ENCODE results near the gene BHLHE40.

The BHLHE40 gene

DNA sequence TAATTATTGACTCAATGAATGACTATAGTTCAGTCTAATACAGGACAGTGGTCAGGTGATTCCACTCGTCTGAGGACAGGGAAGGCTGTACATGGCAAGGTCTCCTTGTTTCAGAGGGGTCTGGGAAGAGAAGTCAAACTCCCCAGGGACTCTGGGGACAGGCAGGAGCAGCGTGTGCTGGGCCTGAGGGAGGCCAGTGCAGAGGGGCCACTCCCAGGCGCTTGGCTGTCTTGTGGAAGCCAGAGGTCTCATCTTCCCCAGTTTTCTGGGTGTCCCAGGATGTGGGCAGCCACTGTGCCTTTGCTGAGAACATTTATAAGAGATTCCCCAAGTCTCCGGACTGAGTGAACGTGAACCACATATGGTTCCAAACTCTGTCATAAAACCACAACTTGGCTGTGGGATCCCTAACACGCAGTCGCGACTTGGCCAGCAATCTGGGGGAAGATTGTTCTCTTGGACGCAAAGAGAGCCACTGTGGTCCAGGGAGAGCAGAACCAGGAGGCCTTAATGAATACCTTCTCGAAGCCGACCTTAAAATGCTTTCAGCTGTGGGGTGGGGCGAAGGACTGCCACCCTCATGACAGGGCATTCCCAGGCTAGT is 30.4 kb downstream of the BHLHE40 start:
- DNase-seq (ENCODE audit: low spot score): no peak
- no peak overlapping the region for H3K27ac ChIP-seq
- TF ChIP-seq, protein P1, sequence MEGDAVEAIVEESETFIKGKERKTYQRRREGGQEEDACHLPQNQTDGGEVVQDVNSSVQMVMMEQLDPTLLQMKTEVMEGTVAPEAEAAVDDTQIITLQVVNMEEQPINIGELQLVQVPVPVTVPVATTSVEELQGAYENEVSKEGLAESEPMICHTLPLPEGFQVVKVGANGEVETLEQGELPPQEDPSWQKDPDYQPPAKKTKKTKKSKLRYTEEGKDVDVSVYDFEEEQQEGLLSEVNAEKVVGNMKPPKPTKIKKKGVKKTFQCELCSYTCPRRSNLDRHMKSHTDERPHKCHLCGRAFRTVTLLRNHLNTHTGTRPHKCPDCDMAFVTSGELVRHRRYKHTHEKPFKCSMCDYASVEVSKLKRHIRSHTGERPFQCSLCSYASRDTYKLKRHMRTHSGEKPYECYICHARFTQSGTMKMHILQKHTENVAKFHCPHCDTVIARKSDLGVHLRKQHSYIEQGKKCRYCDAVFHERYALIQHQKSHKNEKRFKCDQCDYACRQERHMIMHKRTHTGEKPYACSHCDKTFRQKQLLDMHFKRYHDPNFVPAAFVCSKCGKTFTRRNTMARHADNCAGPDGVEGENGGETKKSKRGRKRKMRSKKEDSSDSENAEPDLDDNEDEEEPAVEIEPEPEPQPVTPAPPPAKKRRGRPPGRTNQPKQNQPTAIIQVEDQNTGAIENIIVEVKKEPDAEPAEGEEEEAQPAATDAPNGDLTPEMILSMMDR (IDR thresholded peaks at IDR 0.05): no peak
- H3K4me3 ChIP-seq: no peak overlapping the region

DNA sequence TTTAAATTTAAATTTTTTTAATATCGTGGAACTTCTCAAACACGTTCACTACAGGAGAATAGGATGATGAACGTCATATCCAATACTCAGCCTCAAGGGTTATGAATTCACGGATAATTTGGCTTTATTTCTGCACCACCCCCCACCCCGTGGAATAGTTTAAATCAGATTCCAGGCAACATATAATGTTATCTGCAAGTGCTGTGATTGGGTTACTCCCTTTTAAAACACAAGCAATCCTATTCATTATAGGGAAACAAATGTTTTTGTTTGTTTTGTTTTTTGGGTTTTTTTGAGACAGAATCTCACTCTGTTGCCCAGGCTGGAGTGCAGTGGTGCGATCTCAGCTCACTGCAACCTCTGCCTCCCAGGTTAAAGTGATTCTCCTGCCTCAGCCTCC is 30.9 kb downstream of the BHLHE40 start:
- TF ChIP-seq, protein P1 (IDR thresholded peaks at IDR 0.05): no peak
- DNase-seq (ENCODE audit: low spot score): no peak

DNA sequence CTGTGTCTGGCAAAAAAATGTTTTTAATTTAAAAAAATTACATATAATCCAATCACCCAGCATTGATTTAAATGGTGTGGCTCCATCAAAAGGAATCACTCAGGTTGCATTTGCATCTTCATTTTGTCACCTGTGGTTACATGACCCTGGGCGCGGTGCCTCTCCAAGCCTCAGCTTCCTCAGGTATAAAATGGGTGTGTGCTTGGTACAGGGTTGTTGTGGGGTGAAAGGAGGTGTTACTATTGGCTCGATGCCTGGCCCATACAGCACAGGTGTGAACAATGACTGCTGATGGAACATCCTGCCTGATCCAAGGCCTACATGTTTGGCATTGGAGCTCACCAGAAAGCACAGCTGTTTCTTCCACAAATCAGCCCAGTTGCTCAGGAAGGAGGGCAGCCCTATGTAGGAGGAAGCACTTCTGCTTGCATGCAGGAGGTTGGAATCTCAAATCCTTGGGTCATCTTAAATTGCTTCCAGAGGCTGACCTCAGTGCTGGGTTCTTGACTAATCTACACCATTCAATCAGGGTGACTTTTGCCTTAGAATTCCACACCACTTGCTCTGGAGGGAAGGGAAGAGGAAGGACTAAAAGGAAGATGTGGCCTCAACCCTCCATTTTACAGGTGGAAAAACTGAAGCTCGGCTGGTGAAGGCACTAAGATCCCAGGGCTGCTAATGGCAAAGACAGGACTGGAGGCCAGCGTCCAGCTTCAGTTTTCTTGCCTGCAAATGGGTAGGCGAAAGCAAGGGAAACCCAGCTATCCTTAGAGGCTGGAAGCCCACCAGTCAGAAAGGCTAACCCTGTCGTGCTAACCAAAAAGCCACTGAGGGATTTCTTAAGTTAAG is 31.7 kb downstream of the BHLHE40 start:
- no peak overlapping the region for H3K27ac ChIP-seq
- no peak overlapping the region for H3K4me3 ChIP-seq
- no peak for DNase-seq (ENCODE audit: low spot score)
- TF ChIP-seq, protein P1 (IDR thresholded peaks at IDR 0.05): no peak

More for the DNA sequence above, 30.9 kb downstream of the BHLHE40 start:
- Histone ChIP-seq H3K27ac (no peak overlapping the region), H3K4me3 (no peak overlapping the region)

DNA sequence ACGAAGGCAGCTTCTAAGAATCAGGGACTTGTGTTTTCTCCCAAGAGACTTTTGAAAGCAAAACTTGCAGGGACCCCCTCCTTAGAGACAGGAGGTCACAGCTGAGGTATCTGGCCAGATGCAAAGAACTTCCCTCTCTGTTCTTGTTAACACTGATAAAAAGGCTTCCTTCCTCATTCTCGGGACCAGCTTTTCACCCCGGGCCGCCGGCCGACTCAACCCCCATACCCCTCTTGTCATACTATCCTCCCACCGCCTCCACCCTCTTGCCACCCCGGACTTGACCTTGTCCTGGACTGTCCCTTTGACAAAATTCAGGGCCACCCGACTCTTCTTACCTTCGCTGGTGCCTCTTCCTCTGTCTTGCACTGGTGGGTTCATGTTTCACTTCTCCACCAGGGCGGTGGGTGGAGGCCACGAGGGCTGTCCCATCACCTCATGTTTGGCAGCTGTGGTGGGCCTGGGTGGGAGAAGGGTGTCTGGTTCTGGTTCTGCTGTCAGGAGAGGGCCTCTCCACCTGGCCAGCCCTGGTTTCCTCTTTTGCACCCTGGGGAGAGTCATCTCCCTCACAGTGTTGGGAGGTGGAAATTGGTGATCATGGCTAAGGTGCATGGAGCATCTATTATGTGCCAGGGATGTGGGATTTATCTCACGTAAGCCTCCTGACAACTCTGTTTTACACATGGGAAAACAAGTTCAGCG is 32.5 kb downstream of the BHLHE40 start:
- H3K4me3 ChIP-seq: no peak overlapping the region
- DNase-seq (ENCODE audit: low spot score): no peak
- TF ChIP-seq, protein P1 (IDR thresholded peaks at IDR 0.05): no peak
- no peak overlapping the region for H3K27ac ChIP-seq

DNA sequence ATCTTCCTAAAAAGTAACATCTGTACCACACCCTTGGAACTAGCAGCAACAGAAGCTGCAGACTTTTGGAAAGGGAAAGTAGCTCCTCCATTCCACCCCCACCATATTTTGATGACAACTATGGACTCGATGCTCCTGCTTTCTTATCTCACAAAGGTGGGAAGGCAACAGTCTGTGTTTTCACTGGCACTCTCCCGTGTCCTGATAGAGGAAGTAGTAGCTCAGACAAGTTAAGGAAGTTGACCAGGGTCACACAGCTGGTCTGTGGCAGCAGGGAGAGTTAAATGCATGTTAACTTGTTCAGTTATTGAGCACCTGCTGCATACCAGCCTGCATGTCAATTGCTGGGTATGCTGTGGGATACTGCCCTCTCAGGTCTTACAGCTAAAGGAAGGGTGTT is 33.1 kb downstream of the BHLHE40 start:
- TF ChIP-seq, protein P1 (IDR thresholded peaks at IDR 0.05): no peak
- no peak overlapping the region for H3K4me3 ChIP-seq
- no peak for DNase-seq (ENCODE audit: low spot score)
- no peak overlapping the region for H3K27ac ChIP-seq

DNA sequence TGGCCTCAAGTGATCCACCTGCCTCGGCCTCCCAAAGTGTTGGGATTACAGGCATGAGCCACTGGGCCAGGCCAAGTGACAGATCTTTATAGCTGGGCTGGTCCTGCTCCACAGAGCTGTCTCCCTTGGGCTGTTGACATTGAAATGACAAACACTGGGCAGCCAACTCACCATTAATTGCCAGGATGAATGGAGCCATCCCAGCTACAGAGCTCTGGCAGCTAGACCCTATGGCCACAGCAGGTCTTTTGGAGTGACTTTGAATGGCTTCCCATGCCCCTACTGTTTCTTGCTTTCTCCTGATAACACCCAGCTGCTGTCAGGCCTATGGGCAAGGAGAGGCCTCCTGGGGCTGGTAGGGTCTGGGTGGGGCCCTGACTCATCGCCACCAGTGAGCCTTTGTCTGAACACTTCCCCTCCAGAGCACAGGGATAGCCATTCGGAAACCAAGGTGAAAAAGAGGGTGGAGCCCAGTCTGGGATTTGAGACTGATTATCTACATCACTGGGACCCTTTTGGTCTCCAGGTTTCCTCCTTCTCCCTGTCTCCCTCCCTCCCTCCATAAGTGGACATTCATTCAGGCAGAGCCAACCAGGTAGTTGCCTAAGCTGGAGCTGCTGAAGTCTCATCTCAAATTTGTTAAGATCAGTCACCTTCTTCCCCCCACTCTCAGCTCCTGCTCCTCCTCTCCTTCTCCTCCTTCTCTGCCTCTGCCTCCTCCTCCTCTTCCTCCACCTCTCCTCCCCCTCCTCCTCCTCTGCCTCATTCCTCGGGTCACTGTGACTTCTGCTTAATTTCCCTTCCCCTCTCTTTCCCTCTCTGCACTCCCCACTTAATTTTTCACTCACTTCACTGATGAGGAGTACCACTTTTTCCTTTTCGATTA is 34.0 kb downstream of the BHLHE40 start:
- H3K4me3 ChIP-seq: no peak overlapping the region
- DNase-seq (ENCODE audit: low spot score): no peak
- no peak overlapping the region for H3K27ac ChIP-seq
- TF ChIP-seq, protein P1 (IDR thresholded peaks at IDR 0.05): no peak

Measured in coronary artery (tissue), 2 donors.